ENCODE data around the gene LUC7L2.
A peak's percentile ranks its signal among the peaks of the same experiment; 100 is the strongest.

DNA sequence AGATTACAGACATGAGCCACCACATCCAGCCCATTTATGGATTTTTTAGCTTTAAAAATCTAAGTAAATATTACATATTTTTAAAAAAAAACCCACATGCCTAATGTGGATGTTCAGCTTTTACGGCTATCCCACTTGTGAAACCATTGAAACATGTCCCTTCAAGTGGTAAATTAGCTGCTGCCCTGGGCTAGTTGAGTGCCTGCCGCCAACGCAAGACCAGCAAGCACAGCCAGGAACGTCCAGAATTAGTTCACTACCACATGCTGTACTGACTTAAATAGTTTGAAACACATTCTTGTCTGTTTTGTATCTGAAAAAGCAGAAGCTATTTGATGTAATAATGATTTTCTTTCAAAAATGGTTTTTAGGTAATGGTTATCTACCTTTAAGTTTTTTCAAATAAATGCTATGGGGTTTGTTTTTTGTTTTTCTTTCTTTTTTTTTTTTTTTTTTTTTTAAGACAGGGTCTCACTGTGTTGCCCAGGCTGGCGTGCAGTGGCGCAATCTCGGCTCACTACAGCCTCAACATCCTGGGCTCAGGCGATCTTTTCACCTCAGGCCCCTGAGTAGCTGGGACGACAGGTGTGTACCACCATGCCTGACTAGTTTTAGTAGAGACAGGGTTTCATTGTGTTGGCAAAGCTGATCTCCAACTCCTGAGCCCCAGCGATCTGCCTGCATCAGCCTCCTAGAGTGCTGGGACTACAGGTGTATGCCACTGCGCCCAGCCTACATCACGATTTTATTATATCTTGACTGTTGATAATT is 66.7 kb downstream of the LUC7L2 start:
- TF ChIP-seq CTCF (IDR thresholded peaks at IDR 0.05) (no peak), POLR2A (IDR thresholded peaks at IDR 0.05) (peak in 1 of 2 donors; percentile 20)
